MM.1S (cell line): ENCODE data around the gene GSN.

Experiments
- DNase-seq: peaks from one replicate; pipeline ENCODE4 v3.0.0-alpha.2; 2015
- H2AFZ ChIP-seq: fragments of 300-600 bp; sonication (generic); 2 replicates; pipeline ENCODE4 v1.6.0; 2016; ENCODE audit warnings: antibody characterized with exemption, low read length
- H3F3A ChIP-seq: fragments of 300-600 bp; sonication (generic); 2 replicates; pipeline ENCODE4 v1.6.1; 2016; ENCODE audit warnings: mild to moderate bottlenecking, antibody characterized with exemption, low read length, moderate library complexity, mixed read lengths; ENCODE audit not compliant: insufficient read depth
- H3K27ac ChIP-seq: fragments of 300-600 bp; sonication (generic); 2 replicates; pipeline ENCODE4 v1.5.1; 2016; ENCODE audit warnings: mild to moderate bottlenecking, low read length
- H3K27me3 ChIP-seq: fragments of 300-600 bp; sonication (generic); replicated peaks from 2 replicates; pipeline ENCODE4 v1.6.0; 2016; ENCODE audit warnings: low read length; ENCODE audit not compliant: insufficient read depth
- H3K36me3 ChIP-seq: fragments of 300-600 bp; sonication (generic); replicated peaks from 2 replicates; pipeline ENCODE4 v1.6.1; 2016; ENCODE audit warnings: mild to moderate bottlenecking, low read length, mixed read lengths; ENCODE audit not compliant: insufficient read depth
- H3K4me1 ChIP-seq: fragments of 300-600 bp; sonication (generic); 2 replicates; pipeline ENCODE4 v1.6.1; 2016; ENCODE audit warnings: low read length, mixed read lengths
- H3K4me2 ChIP-seq: fragments of 300-600 bp; sonication (generic); 2 replicates; pipeline ENCODE4 v1.6.0; 2016; ENCODE audit warnings: low read depth, low read length
- H3K4me3 ChIP-seq: fragments of 300-600 bp; sonication (generic); 2 replicates; pipeline ENCODE4 v1.5.1; 2016; ENCODE audit warnings: low read length, mixed read lengths
- H3K79me2 ChIP-seq: fragments of 300-600 bp; sonication (generic); 2 replicates; pipeline ENCODE4 v1.6.1; 2016; ENCODE audit warnings: mixed run types, low read length, mixed read lengths
- H3K9ac ChIP-seq: fragments of 300-600 bp; sonication (generic); 2 replicates; pipeline ENCODE4 v1.6.1; 2016; ENCODE audit warnings: low read length, mixed read lengths
- H3K9me2 ChIP-seq: fragments of 300-600 bp; sonication (generic); replicated peaks from 2 replicates; pipeline ENCODE4 v1.6.1; 2016; ENCODE audit warnings: mild to moderate bottlenecking, low read length, mixed read lengths; ENCODE audit not compliant: insufficient read depth
- H3K9me3 ChIP-seq: fragments of 300-600 bp; sonication (generic); replicated peaks from 2 replicates; pipeline ENCODE4 v1.6.1; 2016; ENCODE audit warnings: mild to moderate bottlenecking, low read length, mixed read lengths; ENCODE audit not compliant: insufficient read depth
- H4K20me1 ChIP-seq: fragments of 300-600 bp; sonication (generic); 2 replicates; pipeline ENCODE4 v1.6.1; 2016; ENCODE audit warnings: mild to moderate bottlenecking, low read length, moderate library complexity, mixed read lengths; ENCODE audit not compliant: insufficient read depth
- EZH2 ChIP-seq: fragments of 300-600 bp; sonication (generic); optimal IDR thresholded peaks from 2 replicates; pipeline ENCODE3; 2017; ENCODE audit warnings: low read depth, mild to moderate bottlenecking, antibody characterized with exemption, low read length, mixed read lengths
- EZH2phosphoT487 ChIP-seq: fragments of 300-600 bp; sonication (generic); IDR thresholded peaks from 2 replicates; pipeline ENCODE4 v1.6.1; 2018; ENCODE audit warnings: antibody characterized with exemption, low read length
- TF ChIP-seq, protein P1 (sequence below): fragments of 300-600 bp; sonication (generic); IDR thresholded peaks from 2 replicates; pipeline ENCODE4 v1.5.1; 2016; ENCODE audit warnings: antibody characterized with exemption, low read length, mixed read lengths

The GSN gene

GRCh38 chr9:121261755-121262154, 6.2 kb upstream of the GSN start:
- Histone ChIP-seq H3K9ac (no peak overlapping the region), H3K4me2 (no peak overlapping the region)
- TF ChIP-seq, protein P1, sequence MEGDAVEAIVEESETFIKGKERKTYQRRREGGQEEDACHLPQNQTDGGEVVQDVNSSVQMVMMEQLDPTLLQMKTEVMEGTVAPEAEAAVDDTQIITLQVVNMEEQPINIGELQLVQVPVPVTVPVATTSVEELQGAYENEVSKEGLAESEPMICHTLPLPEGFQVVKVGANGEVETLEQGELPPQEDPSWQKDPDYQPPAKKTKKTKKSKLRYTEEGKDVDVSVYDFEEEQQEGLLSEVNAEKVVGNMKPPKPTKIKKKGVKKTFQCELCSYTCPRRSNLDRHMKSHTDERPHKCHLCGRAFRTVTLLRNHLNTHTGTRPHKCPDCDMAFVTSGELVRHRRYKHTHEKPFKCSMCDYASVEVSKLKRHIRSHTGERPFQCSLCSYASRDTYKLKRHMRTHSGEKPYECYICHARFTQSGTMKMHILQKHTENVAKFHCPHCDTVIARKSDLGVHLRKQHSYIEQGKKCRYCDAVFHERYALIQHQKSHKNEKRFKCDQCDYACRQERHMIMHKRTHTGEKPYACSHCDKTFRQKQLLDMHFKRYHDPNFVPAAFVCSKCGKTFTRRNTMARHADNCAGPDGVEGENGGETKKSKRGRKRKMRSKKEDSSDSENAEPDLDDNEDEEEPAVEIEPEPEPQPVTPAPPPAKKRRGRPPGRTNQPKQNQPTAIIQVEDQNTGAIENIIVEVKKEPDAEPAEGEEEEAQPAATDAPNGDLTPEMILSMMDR, result no peak
- TF ChIP-seq EZH2phosphoT487, result no peak
- no peak for TF ChIP-seq EZH2

DNA sequence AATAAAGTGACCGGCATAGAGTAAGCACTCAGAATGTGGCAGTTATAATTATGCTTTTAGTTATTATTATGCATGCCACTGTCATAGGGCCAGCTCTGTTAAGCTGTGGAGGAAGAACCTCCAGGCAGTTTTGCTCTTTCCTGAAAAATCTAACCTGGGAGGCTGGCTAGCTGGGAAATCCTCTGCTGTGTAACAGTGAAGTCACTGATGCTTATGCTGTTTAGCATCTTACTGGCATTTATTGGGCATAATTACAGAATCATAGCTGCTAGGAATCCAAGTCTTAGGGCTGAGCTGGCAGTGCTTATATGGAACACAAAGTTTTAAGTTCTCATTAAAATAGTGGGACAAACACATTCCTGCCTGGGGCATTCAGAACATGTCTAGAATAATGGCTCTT, 5.5 kb upstream of the GSN start:
- Histone ChIP-seq H3K27me3 (no peaks in the 10 kb centered on the region), H2AFZ (no peak overlapping the region), H3K79me2 (no peaks in the 10 kb centered on the region), H4K20me1 (no peaks in the 10 kb centered on the region), H3K9me3 (no peaks in the 10 kb centered on the region), H3F3A (no peaks in the 10 kb centered on the region), H3K4me3 (no peak overlapping the region), H3K27ac (no peak overlapping the region), H3K4me2 (no peak overlapping the region), H3K9me2 (no peaks in the 10 kb centered on the region), H3K36me3 (no peaks in the 10 kb centered on the region), H3K4me1 (no peaks in the 10 kb centered on the region), H3K9ac (no peak overlapping the region)
- DNase-seq, result no peak
- no peak for TF ChIP-seq EZH2
- TF ChIP-seq, protein P1, result no peak
- TF ChIP-seq EZH2phosphoT487, result no peak

More at GRCh38 chr9:121261755-121262154, 6.2 kb upstream of the GSN start:
- Histone ChIP-seq H3K27ac (no peak overlapping the region), H3K79me2 (no peaks in the 10 kb centered on the region), H4K20me1 (no peaks in the 10 kb centered on the region), H3F3A (no peaks in the 10 kb centered on the region), H3K9me2 (no peaks in the 10 kb centered on the region), H3K9me3 (no peaks in the 10 kb centered on the region), H3K4me1 (no peaks in the 10 kb centered on the region), H3K4me3 (no peak overlapping the region), H3K27me3 (no peaks in the 10 kb centered on the region), H2AFZ (no peak overlapping the region), H3K36me3 (no peaks in the 10 kb centered on the region)
- DNase-seq, result no peak

DNA sequence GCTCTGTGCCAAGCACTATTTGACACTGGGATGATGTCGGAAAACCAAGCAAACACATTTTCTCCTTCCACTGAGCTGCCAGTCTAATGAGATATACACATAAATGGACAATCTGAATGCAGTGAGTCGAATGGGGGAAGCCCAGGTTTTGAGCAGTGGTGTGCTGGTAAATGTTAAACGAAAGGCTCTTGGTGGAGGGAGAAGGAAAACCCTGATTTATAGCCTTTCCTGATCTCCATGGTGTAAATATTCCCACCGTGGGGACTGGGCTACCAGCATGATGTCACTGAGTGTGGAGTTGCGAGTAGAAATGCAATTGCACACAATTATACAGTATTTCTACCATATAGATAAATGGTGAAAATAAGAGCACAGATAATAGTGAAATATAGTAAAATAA, 5.0 kb upstream of the GSN start:
- no peak for DNase-seq

More for the DNA sequence above, 5.0 kb upstream of the GSN start:
- no peak overlapping the region for H3K4me3 ChIP-seq
- no peaks in the 10 kb centered on the region for H3K27me3 ChIP-seq
- no peaks in the 10 kb centered on the region for H3K4me1 ChIP-seq
- no peaks in the 10 kb centered on the region for H3K79me2 ChIP-seq
- no peak overlapping the region for H3K4me2 ChIP-seq
- H3F3A ChIP-seq, result no peaks in the 10 kb centered on the region
- H3K36me3 ChIP-seq, result no peaks in the 10 kb centered on the region
- no peaks in the 10 kb centered on the region for H4K20me1 ChIP-seq
- H3K27ac ChIP-seq, result no peak overlapping the region
- no peaks in the 10 kb centered on the region for H3K9me3 ChIP-seq
- TF ChIP-seq EZH2, result no peak
- TF ChIP-seq, protein P1, result no peak
- no peaks in the 10 kb centered on the region for H3K9me2 ChIP-seq
- no peak overlapping the region for H2AFZ ChIP-seq
- no peak overlapping the region for H3K9ac ChIP-seq
